Keratinocyte (primary cell): ENCODE data around the gene PSD4.

Source experiments
- EZH2 ChIP-seq: IDR thresholded peaks from one replicate; pipeline ENCODE4 v1.6.1; 2012; ENCODE audit warnings: inconsistent platforms, mild to moderate bottlenecking, low read length, moderate library complexity
- TF ChIP-seq, protein P1 (sequence below), 3 experiments: IDR thresholded peaks in 1 of 3; conservative IDR thresholded peaks in 1 of 3; optimal IDR thresholded peaks in 1 of 3; 2 replicates in 2 of 3; 3 replicates in 1 of 3; pipeline versions ENCODE3 to v1.5.1; 2011; ENCODE audit warnings: low read length in 3 of 3, mild to moderate bottlenecking in 3 of 3, moderate library complexity in 2 of 3, control low read depth in 1 of 3, inconsistent platforms in 1 of 3; ENCODE audit not compliant: insufficient read depth in 2 of 3; ENCODE audit errors: extremely low read depth in 1 of 3

- TF ChIP-seq, protein P1, sequence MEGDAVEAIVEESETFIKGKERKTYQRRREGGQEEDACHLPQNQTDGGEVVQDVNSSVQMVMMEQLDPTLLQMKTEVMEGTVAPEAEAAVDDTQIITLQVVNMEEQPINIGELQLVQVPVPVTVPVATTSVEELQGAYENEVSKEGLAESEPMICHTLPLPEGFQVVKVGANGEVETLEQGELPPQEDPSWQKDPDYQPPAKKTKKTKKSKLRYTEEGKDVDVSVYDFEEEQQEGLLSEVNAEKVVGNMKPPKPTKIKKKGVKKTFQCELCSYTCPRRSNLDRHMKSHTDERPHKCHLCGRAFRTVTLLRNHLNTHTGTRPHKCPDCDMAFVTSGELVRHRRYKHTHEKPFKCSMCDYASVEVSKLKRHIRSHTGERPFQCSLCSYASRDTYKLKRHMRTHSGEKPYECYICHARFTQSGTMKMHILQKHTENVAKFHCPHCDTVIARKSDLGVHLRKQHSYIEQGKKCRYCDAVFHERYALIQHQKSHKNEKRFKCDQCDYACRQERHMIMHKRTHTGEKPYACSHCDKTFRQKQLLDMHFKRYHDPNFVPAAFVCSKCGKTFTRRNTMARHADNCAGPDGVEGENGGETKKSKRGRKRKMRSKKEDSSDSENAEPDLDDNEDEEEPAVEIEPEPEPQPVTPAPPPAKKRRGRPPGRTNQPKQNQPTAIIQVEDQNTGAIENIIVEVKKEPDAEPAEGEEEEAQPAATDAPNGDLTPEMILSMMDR (optimal IDR thresholded peaks at IDR 0.05 in 1 of 3, IDR thresholded peaks at IDR 0.05 in 1 of 3, conservative IDR thresholded peaks at IDR 0.05 in 1 of 3; ENCODE audit: extremely low read depth in 1 of 3, insufficient read depth in 2 of 3, low read length in 3 of 3) = no peak
- TF ChIP-seq EZH2 = no peak
These were observed 39.5 kb downstream of the PSD4 start for GRCh38 chr2:113213061-113213930.
